ENCODE measurements around the gene LCE3D.

LCE3D gene, protein sequence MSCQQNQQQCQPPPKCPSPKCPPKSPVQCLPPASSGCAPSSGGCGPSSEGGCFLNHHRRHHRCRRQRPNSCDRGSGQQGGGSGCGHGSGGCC

DNA sequence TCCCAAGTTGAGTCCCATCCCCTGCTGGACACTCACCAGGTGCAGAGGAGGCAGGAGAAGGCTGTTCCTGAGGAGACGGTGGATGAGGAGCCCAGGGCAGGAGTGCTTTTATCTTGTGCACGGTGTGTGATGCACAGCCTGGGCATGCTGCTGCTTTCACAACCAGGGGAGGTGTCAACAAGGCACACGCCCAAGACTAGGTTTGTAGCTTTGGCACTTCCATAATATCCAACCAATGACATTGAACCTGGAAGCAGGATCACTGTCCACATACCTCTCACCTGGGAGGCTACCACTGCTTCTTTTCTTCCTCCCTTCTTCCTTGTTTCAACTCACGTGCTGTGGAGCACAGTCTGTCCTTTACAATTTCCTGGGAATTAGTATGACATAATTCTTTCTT, at the start of gene LCE3D:
Gene LCE3D (minus strand): TSS at position 84 of the 400 bp plus-strand sequence. CDS start 580 bp downstream, outside the sequence.
- TF ChIP-seq, protein P1, sequence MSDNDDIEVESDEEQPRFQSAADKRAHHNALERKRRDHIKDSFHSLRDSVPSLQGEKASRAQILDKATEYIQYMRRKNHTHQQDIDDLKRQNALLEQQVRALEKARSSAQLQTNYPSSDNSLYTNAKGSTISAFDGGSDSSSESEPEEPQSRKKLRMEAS (IDR thresholded peaks at IDR 0.05; ENCODE audit: low read depth, low read length) = no peak
- TF ChIP-seq MYC (IDR thresholded peaks at IDR 0.05; ENCODE audit: low read depth, low read length) (no peak), POLR2A (IDR thresholded peaks at IDR 0.05; ENCODE audit: extremely low read depth, insufficient read length) (no peak)
- TF ChIP-seq, protein P2, sequence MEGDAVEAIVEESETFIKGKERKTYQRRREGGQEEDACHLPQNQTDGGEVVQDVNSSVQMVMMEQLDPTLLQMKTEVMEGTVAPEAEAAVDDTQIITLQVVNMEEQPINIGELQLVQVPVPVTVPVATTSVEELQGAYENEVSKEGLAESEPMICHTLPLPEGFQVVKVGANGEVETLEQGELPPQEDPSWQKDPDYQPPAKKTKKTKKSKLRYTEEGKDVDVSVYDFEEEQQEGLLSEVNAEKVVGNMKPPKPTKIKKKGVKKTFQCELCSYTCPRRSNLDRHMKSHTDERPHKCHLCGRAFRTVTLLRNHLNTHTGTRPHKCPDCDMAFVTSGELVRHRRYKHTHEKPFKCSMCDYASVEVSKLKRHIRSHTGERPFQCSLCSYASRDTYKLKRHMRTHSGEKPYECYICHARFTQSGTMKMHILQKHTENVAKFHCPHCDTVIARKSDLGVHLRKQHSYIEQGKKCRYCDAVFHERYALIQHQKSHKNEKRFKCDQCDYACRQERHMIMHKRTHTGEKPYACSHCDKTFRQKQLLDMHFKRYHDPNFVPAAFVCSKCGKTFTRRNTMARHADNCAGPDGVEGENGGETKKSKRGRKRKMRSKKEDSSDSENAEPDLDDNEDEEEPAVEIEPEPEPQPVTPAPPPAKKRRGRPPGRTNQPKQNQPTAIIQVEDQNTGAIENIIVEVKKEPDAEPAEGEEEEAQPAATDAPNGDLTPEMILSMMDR (IDR thresholded peaks at IDR 0.05; ENCODE audit: low read depth, low read length) = no peak
- DNase-seq (ENCODE audit: low read depth) = no peak
- H3K4me3 ChIP-seq (ENCODE audit: low read depth, low read length) = no peak within 1 kb of the TSS

DNA sequence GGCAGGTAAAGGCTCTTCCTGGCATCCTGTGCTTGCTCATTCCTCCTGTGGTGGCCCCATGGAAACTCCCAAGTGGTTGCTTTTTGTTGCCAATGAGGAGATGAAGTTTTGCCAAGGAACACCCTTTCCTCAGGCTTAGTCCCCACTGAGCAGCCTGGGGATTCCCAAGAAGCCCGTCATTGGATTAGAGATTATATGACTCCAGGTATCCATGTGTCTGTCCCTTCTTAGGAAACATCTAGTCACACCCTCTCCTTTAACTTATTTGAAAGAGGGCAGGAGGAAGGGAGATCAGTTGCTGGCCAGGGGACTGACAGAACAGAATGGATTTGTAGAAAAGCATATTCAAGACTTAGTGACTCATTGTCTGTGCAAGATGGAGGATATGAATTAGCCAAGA, 46.4 kb upstream of the LCE3D start:
- no peak for DNase-seq (ENCODE audit: low read depth)
- no peak overlapping the region for H3K4me3 ChIP-seq (ENCODE audit: low read depth, low read length)
- TF ChIP-seq, protein P2 (IDR thresholded peaks at IDR 0.05; ENCODE audit: low read depth, low read length) = no peak
- TF ChIP-seq POLR2A (IDR thresholded peaks at IDR 0.05; ENCODE audit: extremely low read depth, insufficient read length) (no peak), MYC (IDR thresholded peaks at IDR 0.05; ENCODE audit: low read depth, low read length) (no peak)
- TF ChIP-seq, protein P1 (IDR thresholded peaks at IDR 0.05; ENCODE audit: low read depth, low read length) = no peak

DNA sequence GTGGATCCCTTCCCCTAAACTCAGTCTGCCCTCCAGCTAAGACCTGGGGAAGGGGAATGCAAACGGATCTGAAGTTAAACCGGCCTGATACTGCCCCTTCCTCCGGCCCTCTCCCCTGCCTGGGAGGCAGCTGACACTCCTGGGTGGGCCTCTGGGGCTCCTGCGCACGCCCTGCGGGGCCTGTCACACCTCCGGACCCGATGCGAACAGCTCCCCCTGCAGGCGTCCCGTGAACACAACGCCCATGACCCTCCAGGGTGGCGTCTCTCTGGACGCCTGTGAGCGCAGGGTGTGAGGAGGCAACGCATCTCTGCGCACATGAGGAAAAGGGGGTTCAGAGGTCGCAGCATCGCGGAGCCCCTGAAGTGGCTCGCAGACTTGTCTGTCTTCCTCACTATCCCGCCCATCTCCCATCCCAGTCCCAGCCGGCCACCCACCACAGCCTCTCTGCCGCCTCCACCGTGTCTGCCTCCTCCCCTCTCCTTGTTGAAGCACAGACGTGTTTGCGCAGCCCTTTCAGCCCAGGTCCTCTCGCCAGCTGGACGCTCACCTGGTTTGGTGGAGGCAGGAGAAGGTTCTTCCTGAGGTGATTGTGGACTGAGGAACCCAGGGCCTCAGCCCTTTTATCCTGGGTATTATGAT, 43.0 kb upstream of the LCE3D start:
- H3K4me3 ChIP-seq (ENCODE audit: low read depth, low read length) = peak overlapping the region; percentile 15
- no peak for TF ChIP-seq MYC (IDR thresholded peaks at IDR 0.05; ENCODE audit: low read depth, low read length)
- TF ChIP-seq, protein P2 (IDR thresholded peaks at IDR 0.05; ENCODE audit: low read depth, low read length) = peak; percentile 65
- peak; percentile 76 for DNase-seq (ENCODE audit: low read depth)

DNA sequence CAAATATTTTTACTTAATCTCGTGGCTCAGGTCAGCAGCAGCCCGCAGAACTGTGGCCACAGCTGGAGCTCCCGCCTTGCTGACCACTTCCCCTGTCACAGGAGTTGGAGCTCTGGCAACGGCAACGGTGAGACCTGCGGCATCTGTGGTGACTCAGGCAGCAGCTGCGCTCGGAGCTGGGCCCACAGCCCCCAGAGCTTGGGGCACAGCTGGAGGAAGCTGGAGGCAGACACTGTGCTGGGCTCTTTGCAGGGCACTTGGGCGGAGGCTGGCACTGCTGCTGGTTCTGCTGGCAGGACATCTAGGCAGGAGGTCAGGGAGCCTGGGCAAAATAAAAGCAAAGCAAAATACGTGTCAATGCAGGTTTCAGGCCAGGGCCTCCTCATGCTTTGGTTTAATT, 42.5 kb upstream of the LCE3D start, which contains the start of gene LCE3A:
Gene LCE3A (minus strand): TSS at position 301 of the 400 bp plus-strand sequence. CDS start 0 bp downstream, at position 301.
- peak; percentile 95 for DNase-seq (ENCODE audit: low read depth)
- H3K4me3 ChIP-seq (ENCODE audit: low read depth, low read length) = peak within 1 kb of the TSS; percentile 15
- TF ChIP-seq MYC (IDR thresholded peaks at IDR 0.05; ENCODE audit: low read depth, low read length) = 0 out of 2 replicates have a peak, but pooled peaks have one; percentile 18
- TF ChIP-seq, protein P1 (IDR thresholded peaks at IDR 0.05; ENCODE audit: low read depth, low read length) = peak; percentile 8; the same call in 1 of the 2 replicates
- no peak for TF ChIP-seq POLR2A (IDR thresholded peaks at IDR 0.05; ENCODE audit: extremely low read depth, insufficient read length)

DNA sequence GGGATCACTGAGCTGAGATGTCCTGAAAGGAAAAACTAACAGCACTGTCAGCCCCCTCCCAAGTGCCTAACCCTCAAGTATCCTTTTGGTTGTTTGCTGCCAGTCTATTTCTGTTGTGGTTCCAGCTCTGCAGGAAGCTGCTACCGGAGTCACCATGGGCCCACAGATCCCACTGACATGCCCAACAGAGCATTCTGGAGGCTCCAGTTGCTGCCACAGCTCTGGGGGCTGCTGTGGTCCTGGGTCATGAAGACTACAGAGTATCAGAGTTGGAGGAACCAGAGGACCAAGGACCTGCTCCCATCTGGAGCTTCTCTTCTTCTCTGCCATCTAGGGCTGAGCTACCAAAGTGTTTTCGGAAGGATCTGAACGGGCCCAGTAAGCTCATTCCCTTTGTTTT, 41.7 kb upstream of the LCE3D start:
- no peak for TF ChIP-seq POLR2A (IDR thresholded peaks at IDR 0.05; ENCODE audit: extremely low read depth, insufficient read length)
- TF ChIP-seq, protein P2 (IDR thresholded peaks at IDR 0.05; ENCODE audit: low read depth, low read length) = no peak
- TF ChIP-seq, protein P1 (IDR thresholded peaks at IDR 0.05; ENCODE audit: low read depth, low read length) = no peak
- TF ChIP-seq MYC (IDR thresholded peaks at IDR 0.05; ENCODE audit: low read depth, low read length) = no peak
- no peak overlapping the region for H3K4me3 ChIP-seq (ENCODE audit: low read depth, low read length)
- peak; percentile 55 for DNase-seq (ENCODE audit: low read depth)

DNA sequence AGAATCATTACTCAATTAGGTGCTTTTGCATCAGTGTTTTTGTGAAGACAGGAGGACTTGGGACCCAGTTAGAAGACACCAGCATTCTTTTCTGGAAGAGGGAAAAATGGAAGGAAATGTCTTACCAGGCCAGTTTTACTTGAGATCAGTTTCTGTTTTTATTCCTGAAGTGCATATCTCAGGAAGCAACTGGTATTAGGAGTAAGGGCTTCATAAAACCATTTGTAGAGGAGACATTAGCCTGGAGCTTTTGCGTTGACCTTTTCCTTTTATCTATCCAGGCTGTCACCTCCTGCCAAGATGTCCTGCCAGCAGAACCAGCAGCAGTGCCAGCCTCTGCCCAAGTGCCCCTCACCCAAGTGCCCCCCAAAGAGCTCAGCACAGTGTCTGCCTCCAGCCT, 33.2 kb upstream of the LCE3D start, which contains the start of gene LCE3B:
Gene LCE3B (plus strand): TSS at position 301 of the 400 bp plus-strand sequence. CDS start 0 bp downstream, at position 301.
- no peak for DNase-seq (ENCODE audit: low read depth)
- H3K4me3 ChIP-seq (ENCODE audit: low read depth, low read length) = no peak within 1 kb of the TSS
- TF ChIP-seq POLR2A (IDR thresholded peaks at IDR 0.05; ENCODE audit: extremely low read depth, insufficient read length) = no peak
